ENCODE data around the gene SECISBP2.

DNA sequence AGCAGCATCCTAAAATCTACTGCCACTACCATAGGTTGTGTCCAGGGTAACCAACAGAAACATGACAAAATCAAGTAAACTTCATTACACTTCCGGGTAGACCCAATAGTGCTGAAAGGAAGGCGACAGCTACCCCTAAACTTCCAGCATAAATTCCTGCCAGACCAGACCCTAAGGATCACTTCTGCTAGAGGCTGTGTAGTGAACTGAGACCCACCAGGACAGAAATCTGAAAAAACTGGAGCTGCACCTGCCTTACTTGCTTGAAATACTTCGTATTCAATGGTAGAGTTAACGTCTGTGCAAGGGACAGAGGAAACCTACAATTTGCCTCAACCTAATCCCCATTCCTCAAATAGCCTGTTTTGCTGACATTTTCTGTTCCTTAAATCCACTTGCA lies 1.0 kb upstream of the SECISBP2 start:
- TF ChIP-seq, protein P1, sequence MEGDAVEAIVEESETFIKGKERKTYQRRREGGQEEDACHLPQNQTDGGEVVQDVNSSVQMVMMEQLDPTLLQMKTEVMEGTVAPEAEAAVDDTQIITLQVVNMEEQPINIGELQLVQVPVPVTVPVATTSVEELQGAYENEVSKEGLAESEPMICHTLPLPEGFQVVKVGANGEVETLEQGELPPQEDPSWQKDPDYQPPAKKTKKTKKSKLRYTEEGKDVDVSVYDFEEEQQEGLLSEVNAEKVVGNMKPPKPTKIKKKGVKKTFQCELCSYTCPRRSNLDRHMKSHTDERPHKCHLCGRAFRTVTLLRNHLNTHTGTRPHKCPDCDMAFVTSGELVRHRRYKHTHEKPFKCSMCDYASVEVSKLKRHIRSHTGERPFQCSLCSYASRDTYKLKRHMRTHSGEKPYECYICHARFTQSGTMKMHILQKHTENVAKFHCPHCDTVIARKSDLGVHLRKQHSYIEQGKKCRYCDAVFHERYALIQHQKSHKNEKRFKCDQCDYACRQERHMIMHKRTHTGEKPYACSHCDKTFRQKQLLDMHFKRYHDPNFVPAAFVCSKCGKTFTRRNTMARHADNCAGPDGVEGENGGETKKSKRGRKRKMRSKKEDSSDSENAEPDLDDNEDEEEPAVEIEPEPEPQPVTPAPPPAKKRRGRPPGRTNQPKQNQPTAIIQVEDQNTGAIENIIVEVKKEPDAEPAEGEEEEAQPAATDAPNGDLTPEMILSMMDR (IDR thresholded peaks at IDR 0.05), result no peak
- no peak for TF ChIP-seq EP300 (IDR thresholded peaks at IDR 0.05)

Data from ovary (tissue), 3 donors.